GM21717 (cell line): ENCODE measurements around the gene TNS3.
"Not testable (repeated sequence)": the region's sequence is repeated elsewhere in the genome, so short reads cannot be mapped to it uniquely, and the experiment has no call there.

Experiments
- ATAC-seq: cut with Tn5 transposase; IDR thresholded peaks from one replicate; pipeline ENCODE4 v1.9.1; 2021; ENCODE audit warnings: mild to moderate bottlenecking, moderate library complexity; ENCODE audit not compliant: unreplicated experiment

The TNS3 gene

GRCh38 chr7:47603514-47604255, 21.8 kb upstream of the TNS3 start:
- ATAC-seq, result not testable (repeated sequence)

- no peak for ATAC-seq
Observed at GRCh38 chr7:47602272-47603004, 20.5 kb upstream of the TNS3 start.

- no peak for ATAC-seq
Observed at GRCh38 chr7:47601881-47602249, 20.0 kb upstream of the TNS3 start.

GRCh38 chr7:47601119-47601880, 19.4 kb upstream of the TNS3 start:
- no peak for ATAC-seq

GRCh38 chr7:47600199-47601118, 18.5 kb upstream of the TNS3 start:
- ATAC-seq, result no peak

- ATAC-seq, result no peak
Observed at GRCh38 chr7:47597379-47597778, 15.5 kb upstream of the TNS3 start.

GRCh38 chr7:47596502-47597202, 14.7 kb upstream of the TNS3 start:
- no peak for ATAC-seq

GRCh38 chr7:47594406-47594805, 12.5 kb upstream of the TNS3 start:
- no peak for ATAC-seq

GRCh38 chr7:47591655-47592572, 10.0 kb upstream of the TNS3 start:
- ATAC-seq, result no peak

GRCh38 chr7:47591089-47591654, 9.3 kb upstream of the TNS3 start:
- no peak for ATAC-seq

- not testable (repeated sequence) for ATAC-seq
Observed at GRCh38 chr7:47590215-47590614, 8.3 kb upstream of the TNS3 start.

- ATAC-seq, result no peak
Observed at GRCh38 chr7:47588704-47589225, 6.9 kb upstream of the TNS3 start.

- ATAC-seq, result no peak
Observed at GRCh38 chr7:47587976-47588375, 6.1 kb upstream of the TNS3 start.

GRCh38 chr7:47587351-47587750, 5.4 kb upstream of the TNS3 start:
- ATAC-seq, result no peak

- no peak for ATAC-seq
Observed at GRCh38 chr7:47586925-47587324, 5.0 kb upstream of the TNS3 start.

GRCh38 chr7:47586161-47586670, 4.3 kb upstream of the TNS3 start:
- ATAC-seq, result not testable (repeated sequence)

- ATAC-seq, result no peak
Observed at GRCh38 chr7:47584536-47584895, 2.6 kb upstream of the TNS3 start.
